ENCODE data around the gene CDNF. TPM values are rescaled to one million over a fixed set of nuclear protein-coding genes. Genes with fewer than 3 reads are reported as not detected.

CDNF gene
- total RNA-seq, 1 experiment from 2014 or later, result 2.3 TPM

DNA sequence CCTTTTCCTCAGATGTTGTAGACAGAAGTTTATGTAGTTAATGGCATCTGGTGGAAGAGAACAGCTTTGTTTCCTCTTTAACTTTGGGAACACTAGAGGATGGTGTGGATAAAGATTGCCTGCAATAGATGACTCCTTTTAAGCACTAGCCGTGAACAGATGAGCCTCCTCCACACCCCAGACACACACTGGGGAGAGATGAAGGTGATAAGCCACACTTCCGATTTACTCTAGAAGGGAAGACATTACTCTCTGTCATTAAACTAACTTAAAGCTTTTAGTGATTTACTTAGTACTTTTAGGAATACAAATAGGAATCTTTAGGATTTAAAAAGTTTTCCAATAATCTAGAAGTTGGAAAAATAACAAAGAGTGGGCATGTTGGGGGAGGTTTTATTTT is 7.1 kb upstream of the CDNF start:
- no peak for DNase-seq
- Mint-ChIP-seq H3K9me3 (ENCODE audit: low read depth, unreplicated experiment) (no peaks in the 10 kb centered on the region), H3K4me1 (ENCODE audit: low read depth, unreplicated experiment) (no peaks in the 10 kb centered on the region), H3K36me3 (ENCODE audit: insufficient read depth, unreplicated experiment) (peaks cover 38% of the 10 kb centered on the region), H3K27me3 (ENCODE audit: unreplicated experiment) (no peaks in the 10 kb centered on the region), H3K4me3 (ENCODE audit: low read depth, unreplicated experiment) (no peak overlapping the region), H3K27ac (ENCODE audit: unreplicated experiment) (no peak overlapping the region)
- CTCF ChIA-PET, result no interaction called here
- intact Hi-C loops (cut with micrococcal nuclease; ENCODE audit: unreplicated experiment), result no loop called here
- TF ChIP-seq, protein P1, sequence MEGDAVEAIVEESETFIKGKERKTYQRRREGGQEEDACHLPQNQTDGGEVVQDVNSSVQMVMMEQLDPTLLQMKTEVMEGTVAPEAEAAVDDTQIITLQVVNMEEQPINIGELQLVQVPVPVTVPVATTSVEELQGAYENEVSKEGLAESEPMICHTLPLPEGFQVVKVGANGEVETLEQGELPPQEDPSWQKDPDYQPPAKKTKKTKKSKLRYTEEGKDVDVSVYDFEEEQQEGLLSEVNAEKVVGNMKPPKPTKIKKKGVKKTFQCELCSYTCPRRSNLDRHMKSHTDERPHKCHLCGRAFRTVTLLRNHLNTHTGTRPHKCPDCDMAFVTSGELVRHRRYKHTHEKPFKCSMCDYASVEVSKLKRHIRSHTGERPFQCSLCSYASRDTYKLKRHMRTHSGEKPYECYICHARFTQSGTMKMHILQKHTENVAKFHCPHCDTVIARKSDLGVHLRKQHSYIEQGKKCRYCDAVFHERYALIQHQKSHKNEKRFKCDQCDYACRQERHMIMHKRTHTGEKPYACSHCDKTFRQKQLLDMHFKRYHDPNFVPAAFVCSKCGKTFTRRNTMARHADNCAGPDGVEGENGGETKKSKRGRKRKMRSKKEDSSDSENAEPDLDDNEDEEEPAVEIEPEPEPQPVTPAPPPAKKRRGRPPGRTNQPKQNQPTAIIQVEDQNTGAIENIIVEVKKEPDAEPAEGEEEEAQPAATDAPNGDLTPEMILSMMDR (IDR thresholded peaks at IDR 0.05; ENCODE audit: unreplicated experiment), result no peak
- no TSS peak for BruUV-seq (replicated peaks)

- CTCF ChIA-PET, result no interaction called here
- Mint-ChIP-seq H3K4me1 (ENCODE audit: low read depth, unreplicated experiment) (peaks cover 5% of the 10 kb centered on the region), H3K4me3 (ENCODE audit: low read depth, unreplicated experiment) (no peak overlapping the region), H3K9me3 (ENCODE audit: low read depth, unreplicated experiment) (no peaks in the 10 kb centered on the region), H3K27ac (ENCODE audit: unreplicated experiment) (no peak overlapping the region), H3K36me3 (ENCODE audit: insufficient read depth, unreplicated experiment) (peaks cover 48% of the 10 kb centered on the region), H3K27me3 (ENCODE audit: unreplicated experiment) (no peaks in the 10 kb centered on the region)
- no peak for DNase-seq
- TF ChIP-seq, protein P1 (IDR thresholded peaks at IDR 0.05; ENCODE audit: unreplicated experiment), result no peak
- intact Hi-C loops (cut with micrococcal nuclease; ENCODE audit: unreplicated experiment), result no loop called here
- no TSS peak for BruUV-seq (replicated peaks)
Measured at GRCh38 chr10:14843327-14843988, 5.6 kb upstream of the CDNF start.

- no peak overlapping the region for H3K4me3 Mint-ChIP-seq (ENCODE audit: low read depth, unreplicated experiment)
- BruUV-seq (replicated peaks), result TSS peak; percentile 36
- H3K4me1 Mint-ChIP-seq (ENCODE audit: low read depth, unreplicated experiment), result peaks cover 7% of the 10 kb centered on the region
- intact Hi-C loops (cut with micrococcal nuclease; ENCODE audit: unreplicated experiment), result no loop called here
- TF ChIP-seq, protein P1 (IDR thresholded peaks at IDR 0.05; ENCODE audit: unreplicated experiment), result no peak
- DNase-seq, result no peak
- CTCF ChIA-PET, result no interaction called here
- no peak overlapping the region for H3K27ac Mint-ChIP-seq (ENCODE audit: unreplicated experiment)
- H3K36me3 Mint-ChIP-seq (ENCODE audit: insufficient read depth, unreplicated experiment), result peaks cover 56% of the 10 kb centered on the region
- H3K9me3 Mint-ChIP-seq (ENCODE audit: low read depth, unreplicated experiment), result no peaks in the 10 kb centered on the region
- no peaks in the 10 kb centered on the region for H3K27me3 Mint-ChIP-seq (ENCODE audit: unreplicated experiment)
Measured at GRCh38 chr10:14840178-14840577, 2.3 kb upstream of the CDNF start.

GRCh38 chr10:14839305-14839695 is 1.5 kb upstream of the CDNF start:
- DNase-seq, result peak; percentile 14
- Mint-ChIP-seq H3K36me3 (ENCODE audit: insufficient read depth, unreplicated experiment) (peaks cover 51% of the 10 kb centered on the region), H3K27ac (ENCODE audit: unreplicated experiment) (peak overlapping the region; percentile 81), H3K27me3 (ENCODE audit: unreplicated experiment) (no peaks in the 10 kb centered on the region), H3K4me3 (ENCODE audit: low read depth, unreplicated experiment) (peak overlapping the region; percentile 62), H3K4me1 (ENCODE audit: low read depth, unreplicated experiment) (peaks cover 15% of the 10 kb centered on the region), H3K9me3 (ENCODE audit: low read depth, unreplicated experiment) (no peaks in the 10 kb centered on the region)
- TF ChIP-seq, protein P1 (IDR thresholded peaks at IDR 0.05; ENCODE audit: unreplicated experiment), result no peak
- intact Hi-C loops (cut with micrococcal nuclease; ENCODE audit: unreplicated experiment), result no loop called here
- CTCF ChIA-PET, result interaction anchor here (0.7 kb wide), 1 partner anchor 74 kb away, joined by 5 read pairs; no protein-coding TSS in a partner anchor
- BruUV-seq (replicated peaks), result no TSS peak
